ENCODE measurements around the gene TMEM150C. TPM values are rescaled to one million over a fixed set of nuclear protein-coding genes. Genes with fewer than 3 reads are reported as not detected.

TMEM150C gene
- total and polyA plus RNA-seq, 2 of the 4 experiments (the other 2 are of a cell fraction): 0.10 to 0.36 TPM

GRCh38 chr4:82484996-82485783, 76.6 kb downstream of the TMEM150C start:
- Histone ChIP-seq H3K9ac (ENCODE audit: low read depth, low read length) (no peak overlapping the region), H3K79me1 (ENCODE audit: low read depth in 1 of 2, low read length in 2 of 2) (no peaks in the 10 kb centered on the region), H3K4me2 (ENCODE audit: low read depth, low read length) (no peak overlapping the region), H3K9me1 (ENCODE audit: insufficient read depth, low read length) (no peaks in the 10 kb centered on the region), H2BK5ac (ENCODE audit: low read depth, low read length, poor library complexity, severe bottlenecking) (no peak overlapping the region), H2BK15ac (ENCODE audit: low read depth, low read length) (no peak overlapping the region), H3K4me3 (ENCODE audit: insufficient read depth, low read depth, low read length) (no peak overlapping the region), H3K4ac (ENCODE audit: low read depth, low read length) (no peak overlapping the region), H2BK120ac (ENCODE audit: low read depth, low read length) (no peak overlapping the region), H3K18ac (ENCODE audit: low read depth, low read length) (no peak overlapping the region), H3K56ac (ENCODE audit: extremely low read depth, insufficient read depth, low read length) (no peak overlapping the region), H3K36me3 (ENCODE audit: control insufficient read depth, insufficient read depth, low read length) (no peaks in the 10 kb centered on the region), H2AFZ (replicated peaks; ENCODE audit: low read length, poor library complexity) (no peak overlapping the region), H4K5ac (ENCODE audit: low read depth, low read length) (no peak overlapping the region), H3K27me3 (ENCODE audit: control insufficient read depth, insufficient read depth, low read length) (peaks cover 2% of the 10 kb centered on the region), H2AK9ac (replicated peaks; ENCODE audit: low read depth, low read length, poor library complexity) (no peak overlapping the region), H4K8ac (ENCODE audit: low read depth in 2 of 2, low read length in 2 of 2) (no peak overlapping the region), H3K4me1 (ENCODE audit: control insufficient read depth, insufficient read depth, low read length) (no peaks in the 10 kb centered on the region), H2AK5ac (ENCODE audit: low read depth, low read length) (no peak overlapping the region), H4K91ac (ENCODE audit: insufficient read depth, low read depth, low read length) (no peak overlapping the region), H3K9me3 (ENCODE audit: control insufficient read depth, insufficient read depth, low read length) (no peaks in the 10 kb centered on the region), H3K27ac (ENCODE audit: insufficient read depth, low read length) (no peak overlapping the region), H2BK20ac (ENCODE audit: low read depth, low read length) (no peak overlapping the region), H3K14ac (replicated peaks; ENCODE audit: low read depth, low read length) (no peak overlapping the region), H3K23ac (ENCODE audit: low read depth, low read length) (no peak overlapping the region), H4K20me1 (ENCODE audit: insufficient read depth, low read length) (no peaks in the 10 kb centered on the region)
- TF ChIP-seq POLR2A (IDR thresholded peaks at IDR 0.05; ENCODE audit: low read depth, low read length): no peak
- no peak for TF ChIP-seq USF2 (IDR thresholded peaks at IDR 0.05; ENCODE audit: low read depth, low read length)
- no peak for TF ChIP-seq RAD21 (IDR thresholded peaks at IDR 0.05; ENCODE audit: low read length)
- no peak for TF ChIP-seq MXI1 (IDR thresholded peaks at IDR 0.05; ENCODE audit: borderline replicate concordance, low read depth, low read length)
- TF ChIP-seq, protein P1, sequence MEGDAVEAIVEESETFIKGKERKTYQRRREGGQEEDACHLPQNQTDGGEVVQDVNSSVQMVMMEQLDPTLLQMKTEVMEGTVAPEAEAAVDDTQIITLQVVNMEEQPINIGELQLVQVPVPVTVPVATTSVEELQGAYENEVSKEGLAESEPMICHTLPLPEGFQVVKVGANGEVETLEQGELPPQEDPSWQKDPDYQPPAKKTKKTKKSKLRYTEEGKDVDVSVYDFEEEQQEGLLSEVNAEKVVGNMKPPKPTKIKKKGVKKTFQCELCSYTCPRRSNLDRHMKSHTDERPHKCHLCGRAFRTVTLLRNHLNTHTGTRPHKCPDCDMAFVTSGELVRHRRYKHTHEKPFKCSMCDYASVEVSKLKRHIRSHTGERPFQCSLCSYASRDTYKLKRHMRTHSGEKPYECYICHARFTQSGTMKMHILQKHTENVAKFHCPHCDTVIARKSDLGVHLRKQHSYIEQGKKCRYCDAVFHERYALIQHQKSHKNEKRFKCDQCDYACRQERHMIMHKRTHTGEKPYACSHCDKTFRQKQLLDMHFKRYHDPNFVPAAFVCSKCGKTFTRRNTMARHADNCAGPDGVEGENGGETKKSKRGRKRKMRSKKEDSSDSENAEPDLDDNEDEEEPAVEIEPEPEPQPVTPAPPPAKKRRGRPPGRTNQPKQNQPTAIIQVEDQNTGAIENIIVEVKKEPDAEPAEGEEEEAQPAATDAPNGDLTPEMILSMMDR (conservative IDR thresholded peaks at IDR 0.05; ENCODE audit: low read depth, low read length): no peak
- no peak for TF ChIP-seq BHLHE40 (IDR thresholded peaks at IDR 0.05; ENCODE audit: low read depth, low read length)
- TF ChIP-seq RCOR1 (IDR thresholded peaks at IDR 0.05; ENCODE audit: insufficient replicate concordance, low read length): no peak
- TF ChIP-seq MAFK (IDR thresholded peaks at IDR 0.05; ENCODE audit: low read depth, low read length): no peak
- no peak for TF ChIP-seq FOS (IDR thresholded peaks at IDR 0.05; ENCODE audit: low read depth, low read length)
- no peak for TF ChIP-seq NFE2L2 (IDR thresholded peaks at IDR 0.05; ENCODE audit: low read depth, low read length)
- no peak for TF ChIP-seq CHD1 (IDR thresholded peaks at IDR 0.05; ENCODE audit: low read depth, low read length)
- TF ChIP-seq SMC3 (IDR thresholded peaks at IDR 0.05; ENCODE audit: low read depth, low read length): no peak
- CTCF ChIA-PET: interaction anchor here (0.6 to 0.8 kb wide), 2 partner anchors 25 to 1062 kb away, joined by 5 to 6 read pairs; no protein-coding TSS in a partner anchor
- in situ Hi-C loops (cut with MboI; ENCODE audit: low sequenced_read_pairs) (no loop called here), dilution Hi-C loops (cut with HindIII; ENCODE audit: low sequenced_read_pairs, unreplicated experiment) (no loop called here), intact Hi-C loops (cut with micrococcal nuclease) (no loop called here)
- BruUV-seq (replicated peaks): no TSS peak
- 67% methylated on average over 1 of the region's 14 CpGs; no CpG with 5 or more reads in 1 of the 2 experiments for WGBS, 2 experiments (ENCODE audit: extremely low coverage in 2 of 2, insufficient read length in 1 of 2)
- ATAC-seq (ENCODE audit: low read depth) (no peak), DNase-seq (no peak)
- POLR2A ChIA-PET (ENCODE audit: unreplicated experiment): no interaction called here
